ENCODE results near the gene RWDD4. TPM values are rescaled to one million over a fixed set of nuclear protein-coding genes. Genes with fewer than 3 reads are reported as not detected.
A peak's percentile ranks its signal among the peaks of the same experiment; 100 is the strongest.

The RWDD4 gene
- total and polyA plus RNA-seq, 9 of the 15 experiments (the other 6 are each of a cell fraction or from before 2014, with no cell fraction given): 8.4 to 32.5 (median 24.2) TPM

DNA sequence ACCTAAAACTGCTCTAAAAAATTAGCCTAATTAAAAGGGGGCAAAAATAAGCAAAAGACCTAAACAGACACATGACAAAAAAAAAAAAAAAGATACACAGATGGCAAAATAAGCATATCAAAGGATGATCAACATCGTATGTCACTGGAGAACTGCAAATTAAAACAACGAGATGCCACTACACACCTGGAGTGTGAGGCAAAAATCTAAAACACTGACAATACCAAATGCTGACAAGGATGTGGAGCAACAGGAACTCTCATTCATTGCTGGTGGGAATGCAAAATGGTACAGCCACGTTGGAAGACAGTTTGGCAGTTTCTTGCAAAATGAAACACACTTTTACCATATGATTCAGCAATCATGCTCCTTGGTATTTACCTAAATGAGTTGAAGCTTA is 64.2 kb downstream of the RWDD4 start (continued):
- TF ChIP-seq, protein P1, sequence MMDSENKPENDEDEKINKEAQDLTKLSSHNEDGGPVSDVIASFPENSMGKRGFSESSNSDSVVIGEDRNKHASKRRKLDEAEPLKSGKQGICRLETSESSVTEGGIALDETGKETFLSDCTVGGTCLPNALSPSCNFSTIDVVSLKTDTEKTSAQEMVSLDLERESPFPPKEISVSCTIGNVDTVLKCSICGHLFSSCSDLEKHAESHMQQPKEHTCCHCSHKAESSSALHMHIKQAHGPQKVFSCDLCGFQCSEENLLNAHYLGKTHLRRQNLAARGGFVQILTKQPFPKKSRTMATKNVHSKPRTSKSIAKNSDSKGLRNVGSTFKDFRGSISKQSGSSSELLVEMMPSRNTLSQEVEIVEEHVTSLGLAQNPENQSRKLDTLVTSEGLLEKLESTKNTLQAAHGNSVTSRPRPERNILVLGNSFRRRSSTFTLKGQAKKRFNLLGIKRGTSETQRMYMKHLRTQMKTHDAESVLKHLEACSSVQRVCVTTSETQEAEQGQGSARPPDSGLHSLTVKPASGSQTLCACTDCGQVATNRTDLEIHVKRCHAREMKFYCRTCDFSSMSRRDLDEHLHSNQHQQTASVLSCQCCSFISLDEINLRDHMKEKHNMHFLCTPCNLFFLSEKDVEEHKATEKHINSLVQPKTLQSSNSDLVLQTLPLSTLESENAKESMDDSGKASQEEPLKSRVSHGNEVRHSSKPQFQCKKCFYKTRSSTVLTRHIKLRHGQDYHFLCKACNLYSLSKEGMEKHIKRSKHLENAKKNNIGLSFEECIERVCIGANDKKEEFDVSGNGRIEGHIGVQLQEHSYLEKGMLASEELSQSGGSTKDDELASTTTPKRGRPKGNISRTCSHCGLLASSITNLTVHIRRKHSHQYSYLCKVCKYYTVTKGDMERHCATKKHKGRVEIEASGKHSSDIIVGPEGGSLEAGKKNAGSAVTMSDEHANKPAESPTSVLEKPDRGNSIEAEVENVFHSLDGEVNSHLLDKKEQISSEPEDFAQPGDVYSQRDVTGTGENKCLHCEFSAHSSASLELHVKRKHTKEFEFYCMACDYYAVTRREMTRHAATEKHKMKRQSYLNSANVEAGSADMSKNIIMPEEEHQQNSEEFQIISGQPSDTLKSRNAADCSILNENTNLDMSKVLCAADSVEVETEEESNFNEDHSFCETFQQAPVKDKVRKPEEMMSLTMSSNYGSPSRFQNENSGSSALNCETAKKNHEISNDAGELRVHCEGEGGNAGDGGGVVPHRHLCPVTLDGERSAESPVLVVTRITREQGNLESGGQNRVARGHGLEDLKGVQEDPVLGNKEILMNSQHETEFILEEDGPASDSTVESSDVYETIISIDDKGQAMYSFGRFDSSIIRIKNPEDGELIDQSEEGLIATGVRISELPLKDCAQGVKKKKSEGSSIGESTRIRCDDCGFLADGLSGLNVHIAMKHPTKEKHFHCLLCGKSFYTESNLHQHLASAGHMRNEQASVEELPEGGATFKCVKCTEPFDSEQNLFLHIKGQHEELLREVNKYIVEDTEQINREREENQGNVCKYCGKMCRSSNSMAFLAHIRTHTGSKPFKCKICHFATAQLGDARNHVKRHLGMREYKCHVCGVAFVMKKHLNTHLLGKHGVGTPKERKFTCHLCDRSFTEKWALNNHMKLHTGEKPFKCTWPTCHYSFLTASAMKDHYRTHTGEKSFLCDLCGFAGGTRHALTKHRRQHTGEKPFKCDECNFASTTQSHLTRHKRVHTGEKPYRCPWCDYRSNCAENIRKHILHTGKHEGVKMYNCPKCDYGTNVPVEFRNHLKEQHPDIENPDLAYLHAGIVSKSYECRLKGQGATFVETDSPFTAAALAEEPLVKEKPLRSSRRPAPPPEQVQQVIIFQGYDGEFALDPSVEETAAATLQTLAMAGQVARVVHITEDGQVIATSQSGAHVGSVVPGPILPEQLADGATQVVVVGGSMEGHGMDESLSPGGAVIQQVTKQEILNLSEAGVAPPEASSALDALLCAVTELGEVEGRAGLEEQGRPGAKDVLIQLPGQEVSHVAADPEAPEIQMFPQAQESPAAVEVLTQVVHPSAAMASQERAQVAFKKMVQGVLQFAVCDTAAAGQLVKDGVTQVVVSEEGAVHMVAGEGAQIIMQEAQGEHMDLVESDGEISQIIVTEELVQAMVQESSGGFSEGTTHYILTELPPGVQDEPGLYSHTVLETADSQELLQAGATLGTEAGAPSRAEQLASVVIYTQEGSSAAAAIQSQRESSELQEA (IDR thresholded peaks at IDR 0.05; ENCODE audit: low read depth): peak; percentile 55; the same call in 1 of the 2 replicates
- TF ChIP-seq MYC (IDR thresholded peaks at IDR 0.05; ENCODE audit: low read depth, low read length) (no peak), MYC (CRISPR knock-in tag; IDR thresholded peaks at IDR 0.05; ENCODE audit: borderline replicate concordance, low read depth) (no peak), ZNF644 (tag; IDR thresholded peaks at IDR 0.05; ENCODE audit: low read depth) (no peak), SIX5 (IDR thresholded peaks at IDR 0.05; ENCODE audit: borderline replicate concordance in 1 of 2, insufficient read depth in 1 of 2, low read depth in 1 of 2, low read length in 2 of 2) (no peak), ESRRB (CRISPR knock-in tag; IDR thresholded peaks at IDR 0.05; ENCODE audit: borderline replicate concordance) (no peak)
